ENCODE data around the gene OLAH.

DNA sequence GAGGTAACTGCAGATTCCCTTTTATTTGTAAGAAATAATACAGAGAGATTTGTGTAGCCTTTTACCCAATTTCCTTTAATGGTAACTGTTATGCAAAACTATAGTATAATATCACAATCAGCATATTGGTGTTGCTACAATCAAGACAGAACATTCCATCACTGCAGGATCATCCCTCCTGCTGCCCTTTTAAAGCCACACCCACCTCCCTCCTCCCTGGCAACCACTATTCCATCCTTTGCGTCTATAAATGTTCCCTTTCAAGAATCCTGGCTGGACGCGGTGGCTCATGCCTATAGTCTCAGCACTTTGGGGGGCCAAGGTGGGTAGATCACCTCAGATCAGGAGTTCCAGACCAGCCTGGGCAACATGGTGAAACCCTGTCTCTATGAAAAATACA, 31.7 kb downstream of the OLAH start:
- no peak for TF ChIP-seq NFRKB (IDR thresholded peaks at IDR 0.05)
- no peak for TF ChIP-seq BHLHE40 (IDR thresholded peaks at IDR 0.05; ENCODE audit: borderline replicate concordance)
- TF ChIP-seq CTBP1 (IDR thresholded peaks at IDR 0.05; ENCODE audit: borderline replicate concordance), result no peak
- no peak for TF ChIP-seq HDGF (IDR thresholded peaks at IDR 0.05; ENCODE audit: borderline replicate concordance)
- TF ChIP-seq SUZ12 (IDR thresholded peaks at IDR 0.05), result no peak
